ENCODE data around the gene RWDD3. TPM values are rescaled to one million over a fixed set of nuclear protein-coding genes. Genes with fewer than 3 reads are reported as not detected.

RWDD3 gene
- total and polyA plus RNA-seq, 2 of the 13 experiments (the other 11 are each of a cell fraction or from before 2014, with no cell fraction given) = 18.3 to 21.2 TPM

GRCh38 chr1:95247607-95248006, 13.6 kb downstream of the RWDD3 start (continued):
- TF ChIP-seq MXD3 (CRISPR knock-in tag; IDR thresholded peaks at IDR 0.05) = no peak
- no peak for TF ChIP-seq ATM (IDR thresholded peaks at IDR 0.05; ENCODE audit: borderline replicate concordance)
- no peak for TF ChIP-seq ZHX2 (IDR thresholded peaks at IDR 0.05; ENCODE audit: low read depth)
- no peak for TF ChIP-seq ZHX2 (CRISPR knock-in tag; IDR thresholded peaks at IDR 0.05; ENCODE audit: borderline replicate concordance)
- no peak for TF ChIP-seq ZNF543 (CRISPR knock-in tag; IDR thresholded peaks at IDR 0.05)
- no peak for TF ChIP-seq RFX3 (CRISPR knock-in tag; IDR thresholded peaks at IDR 0.05)
- no peak for TF ChIP-seq NCOR1 (IDR thresholded peaks at IDR 0.05; ENCODE audit: borderline replicate concordance, low read length)
- no peak for TF ChIP-seq TEAD2 (CRISPR knock-in tag; IDR thresholded peaks at IDR 0.05)
- TF ChIP-seq CEBPG (CRISPR knock-in tag; IDR thresholded peaks at IDR 0.05) = no peak
- no peak for TF ChIP-seq EP300 (IDR thresholded peaks at IDR 0.05; ENCODE audit: low read depth in 2 of 2, low read length in 2 of 2)
- TF ChIP-seq EP300 (CRISPR knock-in tag; IDR thresholded peaks at IDR 0.05; ENCODE audit: borderline replicate concordance) = no peak
- TF ChIP-seq ESRRA (CRISPR knock-in tag; IDR thresholded peaks at IDR 0.05; ENCODE audit: low read depth) = no peak

Measured in HepG2 (cell line).